H1 (cell line): ENCODE results near the gene TMEM169. TPM values are rescaled to one million over a fixed set of nuclear protein-coding genes. Genes with fewer than 3 reads are reported as not detected.

Source experiments
- ASH2L ChIP-seq: fragments of 200-600, 300-600 bp; sonication (generic); IDR thresholded peaks from one replicate; pipeline ENCODE4 v1.7.1; 2017; ENCODE audit warnings: low read length
- BRCA1 ChIP-seq: IDR thresholded peaks from 2 replicates; pipeline ENCODE4 v1.6.1; 2012; ENCODE audit warnings: low read depth, low read length, improper control_type of control experiment
- CREB1 ChIP-seq: IDR thresholded peaks from 2 replicates; pipeline ENCODE4 v1.6.1; 2012; ENCODE audit warnings: inconsistent platforms
- E2F6 ChIP-seq: IDR thresholded peaks from 2 replicates; pipeline ENCODE4 v1.6.1; 2012; ENCODE audit warnings: inconsistent platforms
- HDAC2 ChIP-seq, 2 experiments: fragments of 300-600 bp in 1 of 2; sonication (generic) in 1 of 2; IDR thresholded peaks; 2 replicates each; pipeline ENCODE4 v1.6.1; 2011 to 2012; ENCODE audit warnings: low read depth in 2 of 2, low read length in 2 of 2, mild to moderate bottlenecking in 2 of 2, moderate library complexity in 2 of 2, borderline replicate concordance in 1 of 2, inconsistent platforms in 1 of 2
- JUN ChIP-seq: IDR thresholded peaks from 2 replicates; pipeline ENCODE4 v1.6.1; 2011; ENCODE audit warnings: low read depth, mild to moderate bottlenecking, improper control_type of control experiment, low read length
- KDM4A ChIP-seq: IDR thresholded peaks from one replicate; pipeline ENCODE4 v1.7.1; 2012; ENCODE audit warnings: low read depth, mild to moderate bottlenecking, moderate library complexity, low read length, inconsistent platforms; ENCODE audit not compliant: severe bottlenecking
- NANOG ChIP-seq: IDR thresholded peaks from 2 replicates; pipeline ENCODE4 v1.6.1; 2011; ENCODE audit warnings: low read length, low read depth, mild to moderate bottlenecking, inconsistent platforms; ENCODE audit not compliant: insufficient read depth, poor library complexity, severe bottlenecking
- NRF1 ChIP-seq: IDR thresholded peaks from 2 replicates; pipeline ENCODE4 v1.6.1; 2011; ENCODE audit warnings: mild to moderate bottlenecking, low read depth, low read length, improper control_type of control experiment
- PHF8 ChIP-seq: fragments of 200-600 bp; sonication (generic); conservative IDR thresholded peaks from 2 replicates; pipeline ENCODE4 v1.7.1; 2012; ENCODE audit warnings: low read depth, mild to moderate bottlenecking, inconsistent platforms, low read length, moderate library complexity
- POLR2A ChIP-seq, 2 experiments: IDR thresholded peaks; 1 replicate in 1 of 2; 2 replicates in 1 of 2; pipeline ENCODE4 v1.6.1; 2011; ENCODE audit warnings: low read depth in 2 of 2, low read length in 2 of 2, mild to moderate bottlenecking in 2 of 2; ENCODE audit errors: control extremely low read depth in 1 of 2
- POLR2AphosphoS5 ChIP-seq: IDR thresholded peaks from 2 replicates; pipeline ENCODE4 v1.6.1; 2011; ENCODE audit warnings: low read depth, low read length
- RBBP5 ChIP-seq: IDR thresholded peaks from 2 replicates; pipeline ENCODE4 v1.7.1; 2012; ENCODE audit warnings: low read depth, mild to moderate bottlenecking, inconsistent platforms, low read length, moderate library complexity, borderline replicate concordance
- SIN3A ChIP-seq, 2 experiments: IDR thresholded peaks in 1 of 2; conservative IDR thresholded peaks in 1 of 2; 2 replicates each; pipeline ENCODE4 v1.6.1; 2011 to 2012; ENCODE audit warnings: low read length in 2 of 2, improper control_type of control experiment in 1 of 2, low read depth in 1 of 2, mild to moderate bottlenecking in 1 of 2
- SP2 ChIP-seq: IDR thresholded peaks from 2 replicates; pipeline ENCODE4 v1.6.1; 2012; ENCODE audit warnings: mild to moderate bottlenecking, low read length, inconsistent platforms
- SUZ12 ChIP-seq: fragments of 200-600 bp; sonication (generic); IDR thresholded peaks from 2 replicates; pipeline ENCODE4 v1.6.1; 2012; ENCODE audit warnings: mild to moderate bottlenecking, inconsistent platforms, low read length, moderate library complexity, mixed read lengths
- TAF1 ChIP-seq: IDR thresholded peaks from 2 replicates; pipeline ENCODE4 v1.6.1; 2011; ENCODE audit warnings: mild to moderate bottlenecking, low read depth, low read length
- TAF7 ChIP-seq: optimal IDR thresholded peaks from 2 replicates; pipeline ENCODE3; 2011; ENCODE audit warnings: low read depth, mild to moderate bottlenecking, inconsistent platforms, low read length, moderate library complexity, borderline replicate concordance
- TEAD4 ChIP-seq: IDR thresholded peaks from 2 replicates; pipeline ENCODE4 v1.6.1; 2012; ENCODE audit warnings: low read depth, low read length, inconsistent platforms, mixed read lengths
- YY1 ChIP-seq: IDR thresholded peaks from 2 replicates; pipeline ENCODE4 v1.6.1; 2011; ENCODE audit warnings: low read depth, mild to moderate bottlenecking, low read length
- polyA plus RNA-seq, 7 experiments: library from polyadenylated mRNA; depleted of rRNA in 3 of 7; stranded (reverse) in 5 of 7; unstranded in 2 of 7; fragments of >200 nt in 5 of 7; fragments of 200-250 nt in 2 of 7; gene quantifications; 1 replicate in 5 of 7; 2 replicates in 1 of 7; 4 replicates in 1 of 7; pipeline versions ENCODE4 v1.2.1 to v1.2.3, GENCODE V29; 2011 to 2013; ENCODE audit warnings: missing spikeins in 2 of 7, mixed read lengths in 2 of 7
- total RNA-seq: library from RNA; stranded (reverse); fragmentation: NEBNext Ultra II Directional; extraction: Animal tissue kit (Norgen Biotek cat#: 25700); gene quantifications from 2 replicates; pipeline ENCODE4 v1.2.1, GENCODE V29; 2021
- TF ChIP-seq, protein P1 (sequence below): IDR thresholded peaks from 2 replicates; pipeline ENCODE4 v1.6.1; 2011; ENCODE audit warnings: low read length, improper control_type of control experiment

TMEM169 gene
- total and polyA plus RNA-seq, 2 of the 8 experiments (the other 6 are each of a cell fraction or from before 2014, with no cell fraction given): 0.41 to 2.4 TPM

DNA sequence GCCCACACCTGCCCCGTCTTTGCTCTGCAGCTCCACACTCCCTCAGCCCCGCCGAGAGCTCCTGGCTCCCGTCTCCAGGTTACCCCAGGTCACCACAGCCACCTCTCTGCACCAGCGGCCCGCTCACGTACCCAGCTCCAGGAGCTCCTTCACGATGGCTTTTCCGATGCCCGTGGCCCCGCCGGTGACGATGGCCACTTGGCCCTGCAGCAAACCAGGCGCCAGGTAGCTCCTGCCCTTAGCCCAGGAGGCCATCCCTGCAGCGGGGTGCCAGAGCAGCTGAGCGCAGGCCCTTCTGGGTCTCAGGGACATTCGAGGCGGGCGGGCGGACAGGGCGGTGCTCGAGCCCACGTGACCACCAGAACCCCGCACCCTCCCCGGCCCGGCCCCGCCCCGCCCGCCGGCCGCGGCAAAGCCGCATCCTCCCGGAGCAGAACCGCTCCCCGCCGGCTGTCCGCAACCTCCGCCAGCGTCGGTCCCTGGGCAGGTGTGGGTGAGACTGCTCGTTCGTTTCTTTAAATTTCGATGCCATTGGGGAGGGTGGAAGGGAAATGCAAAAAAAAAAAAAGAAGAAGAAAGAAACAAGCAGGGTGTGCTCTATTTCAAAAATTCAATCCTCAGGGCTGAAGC is at the start of gene TMEM169, which contains the start of gene PECR (continued):
- peak; percentile 84 for TF ChIP-seq KDM4A
- peak; percentile 39; the same call in 1 of the 2 replicates for TF ChIP-seq CREB1
- no peak for TF ChIP-seq SP2
- peak; percentile 65 for TF ChIP-seq PHF8
- TF ChIP-seq TAF1: peak; percentile 86
- TF ChIP-seq POLR2A (IDR thresholded peaks at IDR 0.05; ENCODE audit: control extremely low read depth in 1 of 2, low read depth in 2 of 2, low read length in 2 of 2): peak; percentile 63 to 71
- no peak for TF ChIP-seq JUN
- no peak for TF ChIP-seq HDAC2 (IDR thresholded peaks at IDR 0.05; ENCODE audit: borderline replicate concordance in 1 of 2, low read depth in 2 of 2, low read length in 2 of 2)
- TF ChIP-seq TEAD4: no peak
- TF ChIP-seq NRF1: no peak
- no peak for TF ChIP-seq TAF7
- peak; percentile 15 to 44; a peak in 2 of 4 replicates for TF ChIP-seq SIN3A (conservative IDR thresholded peaks at IDR 0.05 in 1 of 2, IDR thresholded peaks at IDR 0.05 in 1 of 2; ENCODE audit: low read depth in 1 of 2, low read length in 2 of 2)
- peak; percentile 41; the same call in 1 of the 2 replicates for TF ChIP-seq E2F6
- 0 out of 2 replicates have a peak, but pooled peaks have one; percentile 35 for TF ChIP-seq YY1
- peak; percentile 95 for TF ChIP-seq ASH2L
- TF ChIP-seq NANOG: no peak
- TF ChIP-seq POLR2AphosphoS5: peak; percentile 92
- TF ChIP-seq SUZ12: no peak
- TF ChIP-seq, protein P1, sequence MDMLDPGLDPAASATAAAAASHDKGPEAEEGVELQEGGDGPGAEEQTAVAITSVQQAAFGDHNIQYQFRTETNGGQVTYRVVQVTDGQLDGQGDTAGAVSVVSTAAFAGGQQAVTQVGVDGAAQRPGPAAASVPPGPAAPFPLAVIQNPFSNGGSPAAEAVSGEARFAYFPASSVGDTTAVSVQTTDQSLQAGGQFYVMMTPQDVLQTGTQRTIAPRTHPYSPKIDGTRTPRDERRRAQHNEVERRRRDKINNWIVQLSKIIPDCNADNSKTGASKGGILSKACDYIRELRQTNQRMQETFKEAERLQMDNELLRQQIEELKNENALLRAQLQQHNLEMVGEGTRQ: peak; percentile 83
- peak; percentile 91; the same call in 1 of the 2 replicates for TF ChIP-seq RBBP5
- TF ChIP-seq BRCA1: no peak
